Vagina (tissue), 2 donors: ENCODE data around the gene ARMC6.

ENCODE experiments used
- POLR2A ChIP-seq, 2 donors: fragments of 450-650 bp; IDR thresholded peaks; one replicate each; pipeline ENCODE4 v1.6.1; 2017; ENCODE audit warnings: antibody characterized with exemption in 2 of 2, mild to moderate bottlenecking in 2 of 2, moderate library complexity in 2 of 2
- TF ChIP-seq, protein P1 (sequence below), 3 experiments: fragments of 450-650 bp in 2 of 3; fragments of 200-600 bp in 1 of 3; sonication (generic) in 1 of 3; IDR thresholded peaks; one replicate each; pipeline ENCODE4 v1.5.1; 2017 to 2019; ENCODE audit warnings: antibody characterized with exemption in 3 of 3, mild to moderate bottlenecking in 2 of 3, moderate library complexity in 2 of 3

DNA sequence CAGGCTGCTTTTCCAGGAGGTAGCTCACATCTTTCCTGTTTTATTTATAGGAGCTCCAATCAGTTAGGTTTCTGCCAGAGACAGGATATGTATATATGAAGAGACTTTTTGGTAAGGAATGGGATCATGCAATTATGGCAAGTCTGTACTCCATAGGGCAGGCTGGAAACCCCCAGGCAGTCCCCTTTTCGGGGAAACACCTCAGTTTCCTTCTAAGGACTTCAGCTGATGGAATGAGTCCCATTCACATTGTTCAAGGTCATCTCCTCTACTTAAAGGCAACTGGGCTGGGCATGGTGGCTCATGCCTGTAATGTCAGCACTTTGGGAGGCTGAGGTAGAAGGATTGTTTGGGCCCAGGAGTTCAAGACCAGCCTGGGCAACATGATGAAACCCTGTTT lies 19.5 kb downstream of the ARMC6 start:
- TF ChIP-seq, protein P1, sequence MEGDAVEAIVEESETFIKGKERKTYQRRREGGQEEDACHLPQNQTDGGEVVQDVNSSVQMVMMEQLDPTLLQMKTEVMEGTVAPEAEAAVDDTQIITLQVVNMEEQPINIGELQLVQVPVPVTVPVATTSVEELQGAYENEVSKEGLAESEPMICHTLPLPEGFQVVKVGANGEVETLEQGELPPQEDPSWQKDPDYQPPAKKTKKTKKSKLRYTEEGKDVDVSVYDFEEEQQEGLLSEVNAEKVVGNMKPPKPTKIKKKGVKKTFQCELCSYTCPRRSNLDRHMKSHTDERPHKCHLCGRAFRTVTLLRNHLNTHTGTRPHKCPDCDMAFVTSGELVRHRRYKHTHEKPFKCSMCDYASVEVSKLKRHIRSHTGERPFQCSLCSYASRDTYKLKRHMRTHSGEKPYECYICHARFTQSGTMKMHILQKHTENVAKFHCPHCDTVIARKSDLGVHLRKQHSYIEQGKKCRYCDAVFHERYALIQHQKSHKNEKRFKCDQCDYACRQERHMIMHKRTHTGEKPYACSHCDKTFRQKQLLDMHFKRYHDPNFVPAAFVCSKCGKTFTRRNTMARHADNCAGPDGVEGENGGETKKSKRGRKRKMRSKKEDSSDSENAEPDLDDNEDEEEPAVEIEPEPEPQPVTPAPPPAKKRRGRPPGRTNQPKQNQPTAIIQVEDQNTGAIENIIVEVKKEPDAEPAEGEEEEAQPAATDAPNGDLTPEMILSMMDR (IDR thresholded peaks at IDR 0.05): no peak
- TF ChIP-seq POLR2A (IDR thresholded peaks at IDR 0.05): no peak
